Loucy (cell line): ENCODE measurements around the gene IDH1.
"Not testable (repeated sequence)": the region's sequence is repeated elsewhere in the genome, so short reads cannot be mapped to it uniquely, and the experiment has no call there.

Experiments
- H2AFZ ChIP-seq: fragments of 200-600 bp; sonication (generic); 2 replicates; pipeline ENCODE4 v1.6.0; 2016; ENCODE audit warnings: antibody characterized with exemption, mild to moderate bottlenecking, low read length, moderate library complexity
- H3F3A ChIP-seq: fragments of 200-600 bp; 2 replicates; pipeline ENCODE4 v1.6.0; 2016; ENCODE audit warnings: antibody characterized with exemption, low read depth, mild to moderate bottlenecking
- H3K27me3 ChIP-seq: fragments of 200-600 bp; sonication (generic); 2 replicates; pipeline ENCODE4 v1.6.1; 2014; ENCODE audit warnings: low read length, mild to moderate bottlenecking; ENCODE audit not compliant: insufficient read depth, poor library complexity, severe bottlenecking
- H3K36me3 ChIP-seq: fragments of 200-600 bp; sonication (generic); 2 replicates; pipeline ENCODE4 v1.6.1; 2016; ENCODE audit warnings: low read length; ENCODE audit not compliant: insufficient read depth
- H3K4me1 ChIP-seq: fragments of 200-600 bp; sonication (generic); 2 replicates; pipeline ENCODE4 v1.5.1; 2014; ENCODE audit warnings: low read length, mild to moderate bottlenecking; ENCODE audit not compliant: insufficient read depth, poor library complexity, severe bottlenecking
- H3K4me2 ChIP-seq: fragments of 200-600 bp; sonication (generic); 2 replicates; pipeline ENCODE4 v1.6.0; 2014; ENCODE audit warnings: antibody characterized with exemption, low read length, low read depth, mild to moderate bottlenecking; ENCODE audit not compliant: poor library complexity, severe bottlenecking
- H3K4me3 ChIP-seq: fragments of 200-600 bp; sonication (generic); 2 replicates; pipeline ENCODE4 v1.5.1; 2014; ENCODE audit warnings: low read length, mild to moderate bottlenecking, mixed read lengths; ENCODE audit not compliant: poor library complexity, severe bottlenecking
- H3K79me2 ChIP-seq: fragments of 200-600 bp; sonication (generic); 2 replicates; pipeline ENCODE4 v1.6.1; 2014; ENCODE audit warnings: low read length; ENCODE audit not compliant: insufficient read depth
- H3K9ac ChIP-seq: fragments of 200-600 bp; sonication (generic); 2 replicates; pipeline ENCODE4 v1.6.0; 2014; ENCODE audit warnings: mild to moderate bottlenecking, low read depth, low read length, moderate library complexity; ENCODE audit not compliant: poor library complexity, severe bottlenecking
- H3K9me2 ChIP-seq: fragments of 200-600 bp; sonication (generic); replicated peaks from 2 replicates; pipeline ENCODE4 v1.6.1; 2016; ENCODE audit warnings: low read depth, low read length, mixed read lengths
- H3K9me3 ChIP-seq: fragments of 200-600 bp; sonication (generic); 2 replicates; pipeline ENCODE4 v1.6.1; 2014; ENCODE audit warnings: mild to moderate bottlenecking, antibody characterized with exemption, low read length, low read depth; ENCODE audit not compliant: insufficient read depth
- H4K20me1 ChIP-seq: fragments of 200-600 bp; sonication (generic); 2 replicates; pipeline ENCODE4 v1.6.0; 2014; ENCODE audit warnings: antibody characterized with exemption, low read length, mild to moderate bottlenecking; ENCODE audit not compliant: insufficient read depth, poor library complexity, severe bottlenecking
- EZH2phosphoT487 ChIP-seq: fragments of 200-600 bp; IDR thresholded peaks from 2 replicates; pipeline ENCODE4 v1.6.1; 2018; ENCODE audit warnings: antibody characterized with exemption, mild to moderate bottlenecking, moderate library complexity, borderline replicate concordance
- TF ChIP-seq, protein P1 (sequence below): fragments of 200-600 bp; sonication (generic); conservative IDR thresholded peaks from 2 replicates; pipeline ENCODE4 v1.5.1; 2014; ENCODE audit warnings: mild to moderate bottlenecking, antibody characterized with exemption, low read length

The IDH1 gene

DNA sequence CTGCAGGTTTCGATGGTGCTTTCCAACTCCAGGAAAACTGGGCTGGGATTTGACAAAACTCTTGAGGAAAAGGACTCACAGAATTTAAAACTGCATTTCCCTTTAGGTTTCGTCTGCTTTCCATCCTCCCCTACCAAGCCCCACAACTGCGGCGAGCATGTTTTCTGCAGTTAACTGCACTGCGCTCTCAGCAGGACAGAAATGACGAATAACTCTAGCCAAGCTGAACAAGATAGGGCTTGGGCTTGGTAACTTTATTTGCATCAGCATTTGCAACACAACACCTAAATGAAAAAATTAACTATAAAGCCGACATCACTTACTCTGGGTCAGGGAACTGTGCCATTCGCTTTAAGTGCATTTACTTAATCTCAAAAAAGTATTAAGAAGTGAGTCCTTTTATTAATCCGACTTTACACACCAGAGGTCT, 10.5 kb upstream of the IDH1 start:
- TF ChIP-seq, protein P1, sequence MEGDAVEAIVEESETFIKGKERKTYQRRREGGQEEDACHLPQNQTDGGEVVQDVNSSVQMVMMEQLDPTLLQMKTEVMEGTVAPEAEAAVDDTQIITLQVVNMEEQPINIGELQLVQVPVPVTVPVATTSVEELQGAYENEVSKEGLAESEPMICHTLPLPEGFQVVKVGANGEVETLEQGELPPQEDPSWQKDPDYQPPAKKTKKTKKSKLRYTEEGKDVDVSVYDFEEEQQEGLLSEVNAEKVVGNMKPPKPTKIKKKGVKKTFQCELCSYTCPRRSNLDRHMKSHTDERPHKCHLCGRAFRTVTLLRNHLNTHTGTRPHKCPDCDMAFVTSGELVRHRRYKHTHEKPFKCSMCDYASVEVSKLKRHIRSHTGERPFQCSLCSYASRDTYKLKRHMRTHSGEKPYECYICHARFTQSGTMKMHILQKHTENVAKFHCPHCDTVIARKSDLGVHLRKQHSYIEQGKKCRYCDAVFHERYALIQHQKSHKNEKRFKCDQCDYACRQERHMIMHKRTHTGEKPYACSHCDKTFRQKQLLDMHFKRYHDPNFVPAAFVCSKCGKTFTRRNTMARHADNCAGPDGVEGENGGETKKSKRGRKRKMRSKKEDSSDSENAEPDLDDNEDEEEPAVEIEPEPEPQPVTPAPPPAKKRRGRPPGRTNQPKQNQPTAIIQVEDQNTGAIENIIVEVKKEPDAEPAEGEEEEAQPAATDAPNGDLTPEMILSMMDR = no peak
- TF ChIP-seq EZH2phosphoT487 = no peak

DNA sequence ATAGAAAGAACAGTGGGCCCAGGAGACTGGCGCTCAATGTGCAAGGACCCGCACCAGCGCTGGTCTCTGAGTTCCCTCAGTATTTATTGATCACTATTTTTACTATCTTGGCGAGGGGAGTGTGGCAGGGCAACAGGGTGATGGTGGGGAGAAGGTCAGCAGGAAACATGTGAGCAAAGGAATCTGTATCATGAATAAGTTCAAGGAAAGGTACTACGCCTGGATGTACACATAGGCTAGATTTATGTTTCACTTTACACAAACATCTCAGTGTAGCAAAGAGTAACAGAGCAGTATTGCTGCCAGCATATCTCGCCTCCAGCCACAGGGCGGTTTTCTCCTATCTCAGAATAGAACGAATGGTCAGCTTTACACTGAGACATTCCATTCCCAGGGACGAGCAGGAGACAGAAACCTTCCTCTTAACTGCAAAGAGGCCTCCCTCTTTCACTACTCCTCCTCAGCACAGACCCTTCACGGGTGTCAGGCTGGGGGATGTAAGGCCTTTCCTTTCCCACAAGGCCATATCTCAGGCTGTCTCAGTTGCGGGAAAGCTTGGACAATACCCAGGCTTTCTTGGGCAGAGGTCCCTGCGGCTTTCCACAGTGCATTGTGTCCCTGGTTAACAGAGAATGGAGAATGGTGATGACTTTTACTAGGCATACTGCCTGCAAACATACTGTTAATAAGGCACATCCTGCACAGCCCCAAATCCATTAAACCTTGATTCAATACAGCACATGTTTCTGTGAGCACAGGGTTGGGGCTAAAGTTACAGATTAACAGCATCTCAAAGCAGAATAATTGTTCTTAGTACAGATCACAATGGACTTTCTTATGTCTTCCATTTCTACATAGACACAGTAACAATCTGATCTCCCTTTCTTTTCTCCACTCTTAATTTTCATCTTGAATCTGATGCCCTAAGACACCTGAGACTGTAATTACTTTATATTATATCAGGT, 2.3 kb upstream of the IDH1 start:
- not testable (repeated sequence) for H2AFZ ChIP-seq, H3K27me3 ChIP-seq, H3K4me2 ChIP-seq, H3K9me3 ChIP-seq, H3K4me3 ChIP-seq, H3K9me2 ChIP-seq, H3F3A ChIP-seq, H3K9ac ChIP-seq
- Histone ChIP-seq H3K79me2 (peaks cover 31% of the 10 kb centered on the region), H3K36me3 (peaks cover 12% of the 10 kb centered on the region), H3K4me1 (peaks cover 31% of the 10 kb centered on the region), H4K20me1 (peaks cover 23% of the 10 kb centered on the region)

More for the DNA sequence above, 10.5 kb upstream of the IDH1 start:
- H3K9me3 ChIP-seq = peaks cover 3% of the 10 kb centered on the region; the same call in 1 of the 2 replicates
- H3K27me3 ChIP-seq = no peaks in the 10 kb centered on the region
- H3K36me3 ChIP-seq = no peaks in the 10 kb centered on the region
- peaks cover 41% of the 10 kb centered on the region for H3K4me1 ChIP-seq
- peak overlapping the region; percentile 80 for H3K4me3 ChIP-seq
- H2AFZ ChIP-seq = peak overlapping the region; percentile 39; the same call in 1 of the 2 replicates
- no peaks in the 10 kb centered on the region for H3K9me2 ChIP-seq
- peaks cover 23% of the 10 kb centered on the region for H4K20me1 ChIP-seq
- peaks cover 40% of the 10 kb centered on the region for H3K79me2 ChIP-seq
- peak overlapping the region; percentile 90 for H3K9ac ChIP-seq
- peak overlapping the region; percentile 87 for H3K4me2 ChIP-seq
- peaks cover 10% of the 10 kb centered on the region; the same call in 1 of the 2 replicates for H3F3A ChIP-seq

DNA sequence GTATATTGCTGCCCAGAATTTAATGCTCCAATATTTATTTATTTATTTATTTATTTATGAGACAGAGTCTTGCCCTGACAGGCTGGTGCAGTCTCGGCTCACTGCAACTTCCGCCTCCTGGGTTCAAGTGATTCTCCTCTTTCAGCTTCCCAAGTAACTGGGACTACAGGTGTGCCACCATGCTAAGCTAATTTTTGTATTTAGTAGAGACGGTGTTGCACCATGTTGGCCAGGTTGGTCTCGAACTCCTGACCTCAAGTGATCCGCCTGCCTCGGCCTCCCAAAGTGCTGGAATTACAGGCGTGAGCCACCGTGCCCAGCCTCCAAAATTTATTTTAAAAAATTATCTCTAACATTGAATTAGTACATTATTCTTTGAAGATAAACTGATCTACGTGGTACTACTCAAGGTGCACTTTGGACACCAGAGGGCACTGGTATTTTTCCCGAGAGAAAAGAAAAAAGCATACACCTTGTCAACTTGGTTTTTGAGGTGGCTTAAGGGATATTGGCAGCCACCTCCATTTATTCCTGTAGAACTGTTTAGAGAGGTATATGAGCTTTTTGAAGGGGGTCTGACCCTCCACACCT, 1.4 kb upstream of the IDH1 start:
- Histone ChIP-seq H3F3A (no peaks in the 10 kb centered on the region), H3K27me3 (no peaks in the 10 kb centered on the region), H3K4me1 (peaks cover 40% of the 10 kb centered on the region), H3K9ac (peak overlapping the region; percentile 92), H3K79me2 (peaks cover 40% of the 10 kb centered on the region), H3K9me2 (no peaks in the 10 kb centered on the region), H3K36me3 (peaks cover 12% of the 10 kb centered on the region), H3K4me3 (peak overlapping the region; percentile 94), H3K9me3 (no peaks in the 10 kb centered on the region), H2AFZ (no peak overlapping the region), H3K4me2 (peak overlapping the region; percentile 70), H4K20me1 (peaks cover 30% of the 10 kb centered on the region)
- TF ChIP-seq, protein P1 = peak; percentile 61
- TF ChIP-seq EZH2phosphoT487 = no peak
